ENCODE results near the gene LRFN5. TPM values are rescaled to one million over a fixed set of nuclear protein-coding genes. Genes with fewer than 3 reads are reported as not detected.

The LRFN5 gene
- total and polyA plus RNA-seq, 2 of the 8 experiments (the other 6 are each of a cell fraction or from before 2014, with no cell fraction given) = 0.85 to 4.7 TPM

- no peak for FAIRE-seq
- POLR2A ChIA-PET (ENCODE audit: partially characterized antibody) = no interaction called here
- H3K23ac ChIP-seq (ENCODE audit: insufficient read length) = no peak overlapping the region
- TF ChIP-seq CTBP2 (IDR thresholded peaks at IDR 0.05; ENCODE audit: borderline replicate concordance, insufficient read depth, insufficient read length, low read length) = no peak
- TF ChIP-seq EZH2 (IDR thresholded peaks at IDR 0.05; ENCODE audit: low read depth, low read length, severe bottlenecking) = no peak
- no peak for TF ChIP-seq EP300 (IDR thresholded peaks at IDR 0.05; ENCODE audit: borderline replicate concordance in 1 of 2, low read depth in 2 of 2, low read length in 2 of 2)
- TF ChIP-seq KDM4A (IDR thresholded peaks at IDR 0.05; ENCODE audit: low read depth, low read length, severe bottlenecking) = no peak
- no peak for TF ChIP-seq GABPA (IDR thresholded peaks at IDR 0.05; ENCODE audit: borderline replicate concordance, insufficient read depth, low read length)
- TF ChIP-seq, protein P1, sequence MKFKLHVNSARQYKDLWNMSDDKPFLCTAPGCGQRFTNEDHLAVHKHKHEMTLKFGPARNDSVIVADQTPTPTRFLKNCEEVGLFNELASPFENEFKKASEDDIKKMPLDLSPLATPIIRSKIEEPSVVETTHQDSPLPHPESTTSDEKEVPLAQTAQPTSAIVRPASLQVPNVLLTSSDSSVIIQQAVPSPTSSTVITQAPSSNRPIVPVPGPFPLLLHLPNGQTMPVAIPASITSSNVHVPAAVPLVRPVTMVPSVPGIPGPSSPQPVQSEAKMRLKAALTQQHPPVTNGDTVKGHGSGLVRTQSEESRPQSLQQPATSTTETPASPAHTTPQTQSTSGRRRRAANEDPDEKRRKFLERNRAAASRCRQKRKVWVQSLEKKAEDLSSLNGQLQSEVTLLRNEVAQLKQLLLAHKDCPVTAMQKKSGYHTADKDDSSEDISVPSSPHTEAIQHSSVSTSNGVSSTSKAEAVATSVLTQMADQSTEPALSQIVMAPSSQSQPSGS (IDR thresholded peaks at IDR 0.05; ENCODE audit: low read length) = no peak
- TF ChIP-seq NANOG (IDR thresholded peaks at IDR 0.05; ENCODE audit: insufficient read depth, low read depth, low read length, poor library complexity, severe bottlenecking) = no peak
- no peak for TF ChIP-seq RFX5 (IDR thresholded peaks at IDR 0.05; ENCODE audit: borderline replicate concordance, low read depth, low read length)
- TF ChIP-seq SUZ12 (IDR thresholded peaks at IDR 0.05; ENCODE audit: low read length) = no peak
- TF ChIP-seq RAD21 (IDR thresholded peaks at IDR 0.05 in 1 of 2, conservative IDR thresholded peaks at IDR 0.05 in 1 of 2; ENCODE audit: low read depth in 2 of 2, low read length in 2 of 2) = no peak
- no peak for TF ChIP-seq SIN3A (conservative IDR thresholded peaks at IDR 0.05 in 1 of 2, IDR thresholded peaks at IDR 0.05 in 1 of 2; ENCODE audit: low read depth in 1 of 2, low read length in 2 of 2)
Observed at GRCh38 chr14:41817626-41818025, 210.9 kb downstream of the LRFN5 start.

More at GRCh38 chr14:41817626-41818025, 210.9 kb downstream of the LRFN5 start:
- H3K9ac ChIP-seq (replicated peaks in 1 of 4; ENCODE audit: extremely low read depth in 1 of 4, low read depth in 3 of 4, low read length in 3 of 4) = no peak overlapping the region
- H3K4me2 ChIP-seq (ENCODE audit: insufficient read depth in 1 of 2, low read depth in 2 of 2, low read length in 2 of 2) = no peak overlapping the region
- no peak for DNase-seq (ENCODE audit: low read depth in 1 of 2, low spot score in 2 of 2)
- H2AK5ac ChIP-seq (ENCODE audit: low read depth, low read length) = no peak overlapping the region
- no peak overlapping the region for H2BK120ac ChIP-seq (replicated peaks; ENCODE audit: low read depth, low read length)
- no peak overlapping the region for H3K27ac ChIP-seq (ENCODE audit: low read depth, low read length)
- no peaks in the 10 kb centered on the region for H3K23me2 ChIP-seq (ENCODE audit: low read depth, low read length)
- H4K20me1 ChIP-seq (replicated peaks in 1 of 2; ENCODE audit: control insufficient read depth in 1 of 2, insufficient read depth in 2 of 2, low read length in 2 of 2) = no peaks in the 10 kb centered on the region
- H3K36me3 ChIP-seq (ENCODE audit: control insufficient read depth in 2 of 4, insufficient read depth in 4 of 4, low read length in 3 of 4) = no peaks in the 10 kb centered on the region
- CTCF ChIA-PET (ENCODE audit: partially characterized antibody) = no interaction called here
- no peak overlapping the region for H2BK15ac ChIP-seq (ENCODE audit: low read length)
- no peaks in the 10 kb centered on the region for H3K79me2 ChIP-seq (ENCODE audit: control insufficient read depth in 1 of 2, insufficient read depth in 2 of 2, low read length in 2 of 2)
- no peaks in the 10 kb centered on the region for H3K4me1 ChIP-seq (replicated peaks in 1 of 4; ENCODE audit: control insufficient read depth in 3 of 4, insufficient read depth in 4 of 4, low read length in 3 of 4)
- H3K27me3 ChIP-seq (replicated peaks in 1 of 4; ENCODE audit: control insufficient read depth in 3 of 4, extremely low read depth in 1 of 4, insufficient read depth in 3 of 4, low read length in 3 of 4) = no peaks in the 10 kb centered on the region
- no peaks in the 10 kb centered on the region for H3K79me1 ChIP-seq (ENCODE audit: low read depth, low read length)
- H3K18ac ChIP-seq (ENCODE audit: extremely low read depth, low read length) = no peak overlapping the region
- H2BK5ac ChIP-seq (ENCODE audit: low read depth, low read length) = no peak overlapping the region
- H3K9me3 ChIP-seq (ENCODE audit: insufficient read depth in 2 of 2, low read depth in 1 of 2, low read length in 1 of 2) = no peaks in the 10 kb centered on the region
- no peak overlapping the region for H3K56ac ChIP-seq (replicated peaks; ENCODE audit: insufficient read length, low read depth, low read length)
- no peak overlapping the region for H3K4ac ChIP-seq (replicated peaks; ENCODE audit: insufficient read length, low read depth, low read length)
- H3K4me3 ChIP-seq (ENCODE audit: extremely low read depth in 1 of 4, insufficient read depth in 2 of 4, low read depth in 3 of 4, low read length in 4 of 4) = no peak overlapping the region
- no peak overlapping the region for H4K8ac ChIP-seq (ENCODE audit: extremely low read depth, insufficient read depth, low read length)
- H4K91ac ChIP-seq (replicated peaks; ENCODE audit: insufficient read length, low read length) = no peak overlapping the region
- no peak overlapping the region for H3K14ac ChIP-seq (ENCODE audit: insufficient read length)
- H4K5ac ChIP-seq (ENCODE audit: insufficient read length, low read depth, low read length) = no peak overlapping the region
- H2BK12ac ChIP-seq (ENCODE audit: low read depth, low read length) = no peak overlapping the region
- WGBS, 2 experiments (ENCODE audit: extremely low coverage in 1 of 2, insufficient coverage in 1 of 2, insufficient read length in 1 of 2, insufficient replicate concordance in 2 of 2, low coverage in 1 of 2, low lambda C conversion rate in 2 of 2, missing lambda C conversion rate in 1 of 2) = 91% methylated on average over 1 of the region's 1 CpG; no CpG with 5 or more reads in 1 of the 2 experiments
- no peak overlapping the region for H2BK20ac ChIP-seq (ENCODE audit: low read length)
- H2AFZ ChIP-seq (ENCODE audit: low read length) = peak overlapping the region; percentile 3; the same call in 1 of the 2 replicates

Data from H1 (cell line).